Tibial artery (tissue), 4 donors: ENCODE measurements around the gene ADAMTSL3.
"Not testable (repeated sequence)": the region's sequence is repeated elsewhere in the genome, so short reads cannot be mapped to it uniquely, and the experiment has no call there.

Experiments
- DNase-seq, 2 donors: peaks; one replicate each; pipeline ENCODE4 v3.0.0-alpha.2; 2019
- H3K27ac ChIP-seq, 2 donors: fragments of 200-600 bp; sonication (generic) in 1 of 2; 1 replicate in 1 of 2; 2 replicates in 1 of 2; pipeline ENCODE4 v1.5.1; 2018 to 2019; ENCODE audit warnings: mild to moderate bottlenecking in 1 of 2
- H3K27me3 ChIP-seq, 2 donors: fragments of 200-600 bp; sonication (generic) in 1 of 2; one replicate each; pipeline versions ENCODE4 v1.5.1 to v1.6.0; 2016 to 2019
- H3K36me3 ChIP-seq, 3 donors: fragments of 200-600 bp; sonication (generic) in 2 of 3; one replicate each; pipeline ENCODE4 v1.5.1; 2016 to 2019; ENCODE audit warnings: mild to moderate bottlenecking in 2 of 3
- H3K4me1 ChIP-seq, 4 donors: fragments of 200-600 bp; sonication (generic) in 2 of 4; 1 replicate in 3 of 4; 2 replicates in 1 of 4; pipeline ENCODE4 v1.5.1; 2016 to 2019
- H3K4me3 ChIP-seq, 2 donors: fragments of 200-600 bp; sonication (generic) in 1 of 2; 1 replicate in 1 of 2; 2 replicates in 1 of 2; pipeline ENCODE4 v1.5.1; 2018 to 2019; ENCODE audit warnings: mild to moderate bottlenecking in 2 of 2
- H3K9me3 ChIP-seq, 3 donors: fragments of 200-600 bp; sonication (generic) in 1 of 3; one replicate each; pipeline ENCODE4 v1.5.1; 2016 to 2019
- CTCF ChIP-seq, 2 experiments: fragments of 200-600 bp in 1 of 2; fragments of 450-650 bp in 1 of 2; IDR thresholded peaks; one replicate each; pipeline ENCODE4 v1.5.1; 2017 to 2019; ENCODE audit warnings: antibody characterized with exemption in 2 of 2, mild to moderate bottlenecking in 1 of 2, moderate library complexity in 1 of 2
- intact Hi-C: fragments of 100-400 bp; cut with DNase I; formaldehyde crosslinking; loops from one replicate; pipeline ENCODE4 v1.15.0; 2023; ENCODE audit warnings: low total_unique reads

The ADAMTSL3 gene

GRCh38 chr15:83746231-83746630, 92.3 kb downstream of the ADAMTSL3 start:
- H3K4me3 ChIP-seq, result no peak overlapping the region
- no peaks in the 10 kb centered on the region for H3K27me3 ChIP-seq
- peaks cover 0 to 21% (median 6%) of the 10 kb centered on the region in 4 donors for H3K4me1 ChIP-seq
- no peaks in the 10 kb centered on the region for H3K9me3 ChIP-seq
- DNase-seq, result no peak
- no peaks in the 10 kb centered on the region for H3K36me3 ChIP-seq
- intact Hi-C loops, result loop anchor here (5.0 kb wide), 2 partner anchors 94 to 179 kb away; partner anchors contain the start of gene ADAMTSL3
- TF ChIP-seq CTCF (IDR thresholded peaks at IDR 0.05), result no peak
- H3K27ac ChIP-seq, result peak overlapping the region; percentile 76 to 77

GRCh38 chr15:83747050-83747717, 93.3 kb downstream of the ADAMTSL3 start:
- peak; percentile 62 to 73 for DNase-seq
- Histone ChIP-seq H3K27ac (peak overlapping the region; percentile 76 to 77), H3K4me1 (peaks cover 0 to 21% (median 6%) of the 10 kb centered on the region in 4 donors), H3K27me3 (no peaks in the 10 kb centered on the region), H3K9me3 (no peaks in the 10 kb centered on the region), H3K36me3 (no peaks in the 10 kb centered on the region), H3K4me3 (peak overlapping the region; percentile 30 to 39)
- intact Hi-C loops, result loop anchor here (5.0 kb wide), 2 partner anchors 95 to 180 kb away; partner anchors contain the start of gene ADAMTSL3
- peak; percentile 47 to 55 for TF ChIP-seq CTCF (IDR thresholded peaks at IDR 0.05)

GRCh38 chr15:83747718-83748110, 93.8 kb downstream of the ADAMTSL3 start:
- peak overlapping the region; percentile 30 to 39 for H3K4me3 ChIP-seq
- no peaks in the 10 kb centered on the region for H3K9me3 ChIP-seq
- intact Hi-C loops, result loop anchor here (5.0 kb wide), 2 partner anchors 95 to 180 kb away; partner anchors contain the start of gene ADAMTSL3
- no peaks in the 10 kb centered on the region for H3K27me3 ChIP-seq
- TF ChIP-seq CTCF (IDR thresholded peaks at IDR 0.05), result no peak
- H3K36me3 ChIP-seq, result no peaks in the 10 kb centered on the region
- H3K4me1 ChIP-seq, result peaks cover 0 to 21% (median 6%) of the 10 kb centered on the region in 4 donors
- no peak for DNase-seq
- H3K27ac ChIP-seq, result peak overlapping the region; percentile 76 to 77

- H3K4me3 ChIP-seq, result no peak overlapping the region
- intact Hi-C loops, result no loop called here
Observed at GRCh38 chr15:83753872-83754493, 100.1 kb downstream of the ADAMTSL3 start.

GRCh38 chr15:83757291-83757690, 103.4 kb downstream of the ADAMTSL3 start:
- H3K27ac ChIP-seq, H3K27me3 ChIP-seq, H3K9me3 ChIP-seq, intact Hi-C loops, H3K36me3 ChIP-seq, H3K4me3 ChIP-seq, DNase-seq: not testable (repeated sequence)
- H3K4me1 ChIP-seq, result peaks cover 0 to 11% (median 7%) of the 10 kb centered on the region in 4 donors

More at GRCh38 chr15:83753872-83754493, 100.1 kb downstream of the ADAMTSL3 start:
- H3K36me3 ChIP-seq, result no peaks in the 10 kb centered on the region
- TF ChIP-seq CTCF (IDR thresholded peaks at IDR 0.05), result no peak
- H3K4me1 ChIP-seq, result peaks cover 0 to 11% (median 7%) of the 10 kb centered on the region in 4 donors
- no peaks in the 10 kb centered on the region for H3K27me3 ChIP-seq
- no peaks in the 10 kb centered on the region for H3K9me3 ChIP-seq
- DNase-seq, result no peak
- peak overlapping the region in 1 of 2 donors; percentile 14 for H3K27ac ChIP-seq

- intact Hi-C loops, result no loop called here
- no peak for DNase-seq
- Histone ChIP-seq H3K36me3 (no peaks in the 10 kb centered on the region), H3K27me3 (no peaks in the 10 kb centered on the region), H3K4me3 (no peak overlapping the region), H3K27ac (no peak overlapping the region), H3K9me3 (no peaks in the 10 kb centered on the region), H3K4me1 (peaks cover 0 to 36% (median 18%) of the 10 kb centered on the region in 4 donors)
- TF ChIP-seq CTCF (IDR thresholded peaks at IDR 0.05), result no peak
Observed at GRCh38 chr15:83762367-83762766, 108.4 kb downstream of the ADAMTSL3 start.
